ENCODE results near the gene SFRP2. TPM values are rescaled to one million over a fixed set of nuclear protein-coding genes. Genes with fewer than 3 reads are reported as not detected.

The SFRP2 gene
- total RNA-seq, 1 experiment from 2014 or later = 0.26 TPM

- TF ChIP-seq, protein P1, sequence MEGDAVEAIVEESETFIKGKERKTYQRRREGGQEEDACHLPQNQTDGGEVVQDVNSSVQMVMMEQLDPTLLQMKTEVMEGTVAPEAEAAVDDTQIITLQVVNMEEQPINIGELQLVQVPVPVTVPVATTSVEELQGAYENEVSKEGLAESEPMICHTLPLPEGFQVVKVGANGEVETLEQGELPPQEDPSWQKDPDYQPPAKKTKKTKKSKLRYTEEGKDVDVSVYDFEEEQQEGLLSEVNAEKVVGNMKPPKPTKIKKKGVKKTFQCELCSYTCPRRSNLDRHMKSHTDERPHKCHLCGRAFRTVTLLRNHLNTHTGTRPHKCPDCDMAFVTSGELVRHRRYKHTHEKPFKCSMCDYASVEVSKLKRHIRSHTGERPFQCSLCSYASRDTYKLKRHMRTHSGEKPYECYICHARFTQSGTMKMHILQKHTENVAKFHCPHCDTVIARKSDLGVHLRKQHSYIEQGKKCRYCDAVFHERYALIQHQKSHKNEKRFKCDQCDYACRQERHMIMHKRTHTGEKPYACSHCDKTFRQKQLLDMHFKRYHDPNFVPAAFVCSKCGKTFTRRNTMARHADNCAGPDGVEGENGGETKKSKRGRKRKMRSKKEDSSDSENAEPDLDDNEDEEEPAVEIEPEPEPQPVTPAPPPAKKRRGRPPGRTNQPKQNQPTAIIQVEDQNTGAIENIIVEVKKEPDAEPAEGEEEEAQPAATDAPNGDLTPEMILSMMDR (IDR thresholded peaks at IDR 0.05) = no peak
- TF ChIP-seq POLR2AphosphoS5 (IDR thresholded peaks at IDR 0.05; ENCODE audit: low read depth, low read length) (no peak), SIN3A (IDR thresholded peaks at IDR 0.05; ENCODE audit: borderline replicate concordance, insufficient read depth, low read depth, low read length) (no peak), TCF7L2 (IDR thresholded peaks at IDR 0.05; ENCODE audit: low read depth, low read length) (no peak)
- TF ChIP-seq, protein P2, sequence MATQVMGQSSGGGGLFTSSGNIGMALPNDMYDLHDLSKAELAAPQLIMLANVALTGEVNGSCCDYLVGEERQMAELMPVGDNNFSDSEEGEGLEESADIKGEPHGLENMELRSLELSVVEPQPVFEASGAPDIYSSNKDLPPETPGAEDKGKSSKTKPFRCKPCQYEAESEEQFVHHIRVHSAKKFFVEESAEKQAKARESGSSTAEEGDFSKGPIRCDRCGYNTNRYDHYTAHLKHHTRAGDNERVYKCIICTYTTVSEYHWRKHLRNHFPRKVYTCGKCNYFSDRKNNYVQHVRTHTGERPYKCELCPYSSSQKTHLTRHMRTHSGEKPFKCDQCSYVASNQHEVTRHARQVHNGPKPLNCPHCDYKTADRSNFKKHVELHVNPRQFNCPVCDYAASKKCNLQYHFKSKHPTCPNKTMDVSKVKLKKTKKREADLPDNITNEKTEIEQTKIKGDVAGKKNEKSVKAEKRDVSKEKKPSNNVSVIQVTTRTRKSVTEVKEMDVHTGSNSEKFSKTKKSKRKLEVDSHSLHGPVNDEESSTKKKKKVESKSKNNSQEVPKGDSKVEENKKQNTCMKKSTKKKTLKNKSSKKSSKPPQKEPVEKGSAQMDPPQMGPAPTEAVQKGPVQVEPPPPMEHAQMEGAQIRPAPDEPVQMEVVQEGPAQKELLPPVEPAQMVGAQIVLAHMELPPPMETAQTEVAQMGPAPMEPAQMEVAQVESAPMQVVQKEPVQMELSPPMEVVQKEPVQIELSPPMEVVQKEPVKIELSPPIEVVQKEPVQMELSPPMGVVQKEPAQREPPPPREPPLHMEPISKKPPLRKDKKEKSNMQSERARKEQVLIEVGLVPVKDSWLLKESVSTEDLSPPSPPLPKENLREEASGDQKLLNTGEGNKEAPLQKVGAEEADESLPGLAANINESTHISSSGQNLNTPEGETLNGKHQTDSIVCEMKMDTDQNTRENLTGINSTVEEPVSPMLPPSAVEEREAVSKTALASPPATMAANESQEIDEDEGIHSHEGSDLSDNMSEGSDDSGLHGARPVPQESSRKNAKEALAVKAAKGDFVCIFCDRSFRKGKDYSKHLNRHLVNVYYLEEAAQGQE (IDR thresholded peaks at IDR 0.05; ENCODE audit: insufficient read depth in 1 of 2, low read depth in 2 of 2, low read length in 1 of 2) = no peak
- no peaks in the 10 kb centered on the region for H3K9me3 ChIP-seq (ENCODE audit: control insufficient read depth, insufficient read depth, low read depth, low read length)
- DNase-seq (ENCODE audit: low read depth, low spot score) (no peak), ATAC-seq (no peak)
- H3K27me3 ChIP-seq (ENCODE audit: control insufficient read depth, insufficient read depth, low read length) = no peaks in the 10 kb centered on the region
- in situ Hi-C loops (cut with HindIII; ENCODE audit: low pct_unique_long_range_greater_than_20kb, low sequenced_read_pairs) (no loop called here), intact Hi-C loops (cut with micrococcal nuclease; ENCODE audit: unreplicated experiment) (no loop called here)
- H3K36me3 ChIP-seq (ENCODE audit: control insufficient read depth, insufficient read depth, low read length) = no peaks in the 10 kb centered on the region
- no peaks in the 10 kb centered on the region for H3K4me1 ChIP-seq (ENCODE audit: control insufficient read depth, insufficient read depth, low read length)
- no TSS peak for BruUV-seq (replicated peaks)
- POLR2A ChIA-PET = no interaction called here
- CTCF ChIA-PET = no interaction called here
- H3K4me3 ChIP-seq (ENCODE audit: low read depth in 2 of 2, low read length in 2 of 2) = no peak overlapping the region
- no peak overlapping the region for H3K27ac ChIP-seq (ENCODE audit: low read length)
Measured at GRCh38 chr4:153735906-153736461, 52.9 kb downstream of the SFRP2 start.

DNA sequence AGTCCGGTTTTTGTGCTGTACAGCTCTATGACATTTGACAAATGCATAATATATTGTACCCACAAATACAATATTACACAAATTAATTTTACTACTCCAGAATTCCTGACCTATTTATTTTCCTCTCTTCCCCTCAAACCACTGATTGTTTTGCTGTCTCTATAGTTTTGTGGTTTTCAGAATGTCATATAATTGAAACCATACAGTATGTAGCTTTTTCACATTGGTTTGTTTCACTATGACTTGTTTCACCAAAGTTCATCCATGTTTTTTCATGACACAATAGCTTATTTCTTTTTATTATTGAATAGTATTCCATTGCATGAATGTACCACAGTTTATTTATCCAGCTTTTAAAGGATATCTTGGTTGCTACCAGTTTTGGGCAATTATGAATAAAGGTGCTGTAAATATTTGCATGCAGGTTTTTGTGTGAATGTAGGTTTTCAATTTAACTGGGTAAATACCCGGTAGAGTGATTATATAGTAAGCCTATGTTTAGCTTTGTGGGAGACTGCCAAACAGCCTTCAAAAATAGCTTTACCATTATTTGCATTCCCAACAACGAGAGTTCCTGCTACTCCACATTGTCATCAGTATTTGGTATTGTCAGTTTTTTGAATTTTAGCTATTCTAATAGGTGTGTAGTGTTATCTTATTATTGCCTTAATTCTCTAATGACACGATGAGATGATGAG is 55.0 kb downstream of the SFRP2 start:
- DNase-seq (ENCODE audit: low read depth, low spot score) (no peak), ATAC-seq (no peak)
- Histone ChIP-seq H3K27me3 (ENCODE audit: control insufficient read depth, insufficient read depth, low read length) (no peaks in the 10 kb centered on the region; the same call in 1 of the 2 replicates), H3K27ac (ENCODE audit: low read length) (no peak overlapping the region), H3K4me3 (ENCODE audit: low read depth in 2 of 2, low read length in 2 of 2) (no peak overlapping the region), H3K36me3 (ENCODE audit: control insufficient read depth, insufficient read depth, low read length) (no peaks in the 10 kb centered on the region), H3K9me3 (ENCODE audit: control insufficient read depth, insufficient read depth, low read depth, low read length) (no peaks in the 10 kb centered on the region), H3K4me1 (ENCODE audit: control insufficient read depth, insufficient read depth, low read length) (no peaks in the 10 kb centered on the region)
- ChIA-PET POLR2A (no interaction called here), CTCF (no interaction called here)
- intact Hi-C loops (cut with micrococcal nuclease; ENCODE audit: unreplicated experiment) = no loop called here
- BruUV-seq (replicated peaks) = no TSS peak
- no peak for TF ChIP-seq TCF7L2 (IDR thresholded peaks at IDR 0.05; ENCODE audit: low read depth, low read length)
- TF ChIP-seq, protein P2 (IDR thresholded peaks at IDR 0.05; ENCODE audit: insufficient read depth in 1 of 2, low read depth in 2 of 2, low read length in 1 of 2) = no peak
- TF ChIP-seq, protein P1 (IDR thresholded peaks at IDR 0.05) = no peak
- TF ChIP-seq SIN3A (IDR thresholded peaks at IDR 0.05; ENCODE audit: borderline replicate concordance, insufficient read depth, low read depth, low read length) = no peak
- in situ Hi-C loops (cut with HindIII; ENCODE audit: low pct_unique_long_range_greater_than_20kb, low sequenced_read_pairs) = no loop called here
